Left ventricle myocardium inferior (tissue), 1 donor: ENCODE results near the gene VSIG8. TPM values are rescaled to one million over a fixed set of nuclear protein-coding genes. Genes with fewer than 3 reads are reported as not detected.

Experiments
- DNase-seq: peaks from one replicate; pipeline ENCODE4 v3.0.0-alpha.2; 2020
- H3K27ac ChIP-seq: fragments of 200-600 bp; replicated peaks from 2 replicates; pipeline ENCODE4 v1.8.0; 2021
- H3K27me3 ChIP-seq: fragments of 200-600 bp; 2 replicates; pipeline ENCODE4 v1.8.0; 2021; ENCODE audit warnings: low read depth
- H3K36me3 ChIP-seq: fragments of 200-600 bp; 2 replicates; pipeline ENCODE4 v1.8.0; 2021
- H3K4me1 ChIP-seq: fragments of 200-600 bp; 2 replicates; pipeline ENCODE4 v1.8.0; 2021
- H3K4me3 ChIP-seq: fragments of 200-600 bp; 2 replicates; pipeline ENCODE4 v1.8.0; 2021; ENCODE audit warnings: mild to moderate bottlenecking, moderate library complexity
- H3K9me3 ChIP-seq: fragments of 200-600 bp; replicated peaks from 2 replicates; pipeline ENCODE4 v1.8.0; 2021
- intact Hi-C: fragments of 100-400 bp; cut with micrococcal nuclease; formaldehyde crosslinking; loops from one replicate; pipeline ENCODE4 v1.11.0; 2022
- total RNA-seq: library from RNA; stranded (reverse); fragmentation: NEBNext Ultra II Directional; extraction: Animal tissue kit (Norgen Biotek cat#: 25700); gene quantifications from one replicate; pipeline ENCODE4 v1.2.1, GENCODE V29; 2021
- TF ChIP-seq, protein P1 (sequence below): fragments of 200-600 bp; IDR thresholded peaks from 2 replicates; pipeline ENCODE4 v1.8.0; 2021; ENCODE audit warnings: antibody characterized with exemption, mild to moderate bottlenecking, borderline replicate concordance
- donor health status: DM: no; HTN: yes; CAD: no; lungs with severe emphysema.

The VSIG8 gene
- total RNA-seq, 1 donor from 2014 or later: not detected

DNA sequence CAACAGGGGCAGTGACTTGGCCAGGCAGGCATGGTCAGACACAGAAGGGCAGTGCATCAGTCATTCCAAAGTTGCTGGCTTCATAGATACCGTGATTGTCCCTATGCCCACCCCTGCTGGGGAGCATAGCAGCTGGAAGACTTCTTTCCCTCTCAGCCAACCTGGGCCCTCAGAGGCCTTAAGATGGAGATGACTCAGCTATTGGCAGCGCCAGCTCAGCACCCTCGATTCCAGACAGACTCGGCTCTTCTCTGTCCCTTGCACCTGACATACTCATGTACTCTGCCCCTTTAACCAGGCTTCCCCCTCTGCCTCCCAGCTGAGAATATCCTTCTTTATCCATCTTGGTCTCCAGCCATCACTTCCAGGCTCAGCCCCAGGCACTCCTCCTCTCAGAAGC, 19.0 kb downstream of the VSIG8 start:
- Histone ChIP-seq H3K27ac (no peak overlapping the region), H3K9me3 (no peaks in the 10 kb centered on the region), H3K4me3 (no peak overlapping the region), H3K4me1 (no peaks in the 10 kb centered on the region), H3K27me3 (no peaks in the 10 kb centered on the region), H3K36me3 (peaks cover 5% of the 10 kb centered on the region)
- no peak for DNase-seq
- TF ChIP-seq, protein P1, sequence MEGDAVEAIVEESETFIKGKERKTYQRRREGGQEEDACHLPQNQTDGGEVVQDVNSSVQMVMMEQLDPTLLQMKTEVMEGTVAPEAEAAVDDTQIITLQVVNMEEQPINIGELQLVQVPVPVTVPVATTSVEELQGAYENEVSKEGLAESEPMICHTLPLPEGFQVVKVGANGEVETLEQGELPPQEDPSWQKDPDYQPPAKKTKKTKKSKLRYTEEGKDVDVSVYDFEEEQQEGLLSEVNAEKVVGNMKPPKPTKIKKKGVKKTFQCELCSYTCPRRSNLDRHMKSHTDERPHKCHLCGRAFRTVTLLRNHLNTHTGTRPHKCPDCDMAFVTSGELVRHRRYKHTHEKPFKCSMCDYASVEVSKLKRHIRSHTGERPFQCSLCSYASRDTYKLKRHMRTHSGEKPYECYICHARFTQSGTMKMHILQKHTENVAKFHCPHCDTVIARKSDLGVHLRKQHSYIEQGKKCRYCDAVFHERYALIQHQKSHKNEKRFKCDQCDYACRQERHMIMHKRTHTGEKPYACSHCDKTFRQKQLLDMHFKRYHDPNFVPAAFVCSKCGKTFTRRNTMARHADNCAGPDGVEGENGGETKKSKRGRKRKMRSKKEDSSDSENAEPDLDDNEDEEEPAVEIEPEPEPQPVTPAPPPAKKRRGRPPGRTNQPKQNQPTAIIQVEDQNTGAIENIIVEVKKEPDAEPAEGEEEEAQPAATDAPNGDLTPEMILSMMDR: no peak
- intact Hi-C loops: no loop called here

DNA sequence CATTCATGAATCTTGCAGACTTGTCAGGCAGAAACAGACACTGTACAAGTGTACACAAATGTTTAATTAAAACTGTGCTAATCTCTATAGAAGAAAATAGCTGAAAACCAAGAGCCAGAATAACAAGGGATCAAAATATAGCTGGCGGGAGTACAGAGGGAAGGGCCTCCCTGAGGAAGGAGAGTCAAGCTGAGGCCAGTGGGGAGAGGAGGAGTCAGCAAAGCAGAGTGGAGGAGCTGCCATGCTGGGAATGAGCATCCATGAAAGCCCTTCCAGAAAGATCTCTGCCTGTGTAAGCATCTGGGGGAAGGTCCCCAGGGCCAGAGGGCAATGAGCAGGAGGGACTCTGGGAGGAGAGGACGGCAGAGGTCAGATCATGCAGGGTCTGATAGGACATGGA, 20.7 kb downstream of the VSIG8 start:
- Histone ChIP-seq H3K4me3 (no peak overlapping the region), H3K27me3 (no peaks in the 10 kb centered on the region), H3K27ac (no peak overlapping the region), H3K36me3 (peaks cover 5% of the 10 kb centered on the region), H3K4me1 (no peaks in the 10 kb centered on the region), H3K9me3 (no peaks in the 10 kb centered on the region)
- intact Hi-C loops: no loop called here
- TF ChIP-seq, protein P1: no peak
- DNase-seq: no peak

- intact Hi-C loops: no loop called here
- H3K9me3 ChIP-seq: no peaks in the 10 kb centered on the region
- peaks cover 5% of the 10 kb centered on the region for H3K36me3 ChIP-seq
- DNase-seq: no peak
- no peak overlapping the region for H3K4me3 ChIP-seq
- H3K4me1 ChIP-seq: peaks cover 4% of the 10 kb centered on the region
- H3K27me3 ChIP-seq: no peaks in the 10 kb centered on the region
- TF ChIP-seq, protein P1: no peak
- no peak overlapping the region for H3K27ac ChIP-seq
Observed at GRCh38 chr1:159839116-159839849, 23.2 kb downstream of the VSIG8 start.

- peaks cover 4% of the 10 kb centered on the region for H3K4me1 ChIP-seq
- intact Hi-C loops: no loop called here
- no peak overlapping the region for H3K27ac ChIP-seq
- no peaks in the 10 kb centered on the region for H3K9me3 ChIP-seq
- no peak overlapping the region for H3K4me3 ChIP-seq
- TF ChIP-seq, protein P1: no peak
- no peak for DNase-seq
- no peaks in the 10 kb centered on the region for H3K27me3 ChIP-seq
- peaks cover 5% of the 10 kb centered on the region for H3K36me3 ChIP-seq
Observed at GRCh38 chr1:159838715-159839114, 23.7 kb downstream of the VSIG8 start.

- H3K4me1 ChIP-seq: peaks cover 4% of the 10 kb centered on the region
- intact Hi-C loops: no loop called here
- TF ChIP-seq, protein P1: peak; percentile 38
Observed at GRCh38 chr1:159835862-159836525, 26.5 kb downstream of the VSIG8 start.

More at GRCh38 chr1:159835862-159836525, 26.5 kb downstream of the VSIG8 start:
- Histone ChIP-seq H3K36me3 (peaks cover 5% of the 10 kb centered on the region), H3K4me3 (no peak overlapping the region), H3K9me3 (no peaks in the 10 kb centered on the region), H3K27ac (no peak overlapping the region), H3K27me3 (no peaks in the 10 kb centered on the region)
- no peak for DNase-seq
